ENCODE data around the gene PTCH1. TPM values are rescaled to one million over a fixed set of nuclear protein-coding genes. Genes with fewer than 3 reads are reported as not detected.

The PTCH1 gene
- polyA plus RNA-seq, 2 of the 4 experiments (the other 2 are of a cell fraction): 1.9 to 4.8 TPM

GRCh38 chr9:95503369-95503768 lies 13.4 kb downstream of the PTCH1 start (continued):
- no peak for TF ChIP-seq POLR2AphosphoS2 (conservative IDR thresholded peaks at IDR 0.05; ENCODE audit: low read length)

GRCh38 chr9:95502248-95502647 lies 14.5 kb downstream of the PTCH1 start:
- ChIA-PET CTCF (interaction anchor here (1.1 to 1.3 kb wide), 3 partner anchors 10 to 237 kb away, joined by 3 to 5 read pairs (median 3); no protein-coding TSS in a partner anchor), POLR2A (no interaction called here)
- FAIRE-seq (no peak), DNase-seq (ENCODE audit: low read depth in 1 of 2, low spot score in 1 of 2) (no peak), ATAC-seq (no peak)
- 97% methylated on average over 3 of the region's 3 CpGs for WGBS (ENCODE audit: missing lambda C conversion rate)
- H3K4me1 ChIP-seq: peaks cover 26% of the 10 kb centered on the region
- H3K4me3 ChIP-seq: no peak overlapping the region
- H3K27ac ChIP-seq: no peak overlapping the region
- TF ChIP-seq TP53 (CRISPR knock-in tag; IDR thresholded peaks at IDR 0.05): no peak
- TF ChIP-seq, protein P1, sequence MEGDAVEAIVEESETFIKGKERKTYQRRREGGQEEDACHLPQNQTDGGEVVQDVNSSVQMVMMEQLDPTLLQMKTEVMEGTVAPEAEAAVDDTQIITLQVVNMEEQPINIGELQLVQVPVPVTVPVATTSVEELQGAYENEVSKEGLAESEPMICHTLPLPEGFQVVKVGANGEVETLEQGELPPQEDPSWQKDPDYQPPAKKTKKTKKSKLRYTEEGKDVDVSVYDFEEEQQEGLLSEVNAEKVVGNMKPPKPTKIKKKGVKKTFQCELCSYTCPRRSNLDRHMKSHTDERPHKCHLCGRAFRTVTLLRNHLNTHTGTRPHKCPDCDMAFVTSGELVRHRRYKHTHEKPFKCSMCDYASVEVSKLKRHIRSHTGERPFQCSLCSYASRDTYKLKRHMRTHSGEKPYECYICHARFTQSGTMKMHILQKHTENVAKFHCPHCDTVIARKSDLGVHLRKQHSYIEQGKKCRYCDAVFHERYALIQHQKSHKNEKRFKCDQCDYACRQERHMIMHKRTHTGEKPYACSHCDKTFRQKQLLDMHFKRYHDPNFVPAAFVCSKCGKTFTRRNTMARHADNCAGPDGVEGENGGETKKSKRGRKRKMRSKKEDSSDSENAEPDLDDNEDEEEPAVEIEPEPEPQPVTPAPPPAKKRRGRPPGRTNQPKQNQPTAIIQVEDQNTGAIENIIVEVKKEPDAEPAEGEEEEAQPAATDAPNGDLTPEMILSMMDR (IDR thresholded peaks at IDR 0.05): no peak
- TF ChIP-seq E2F6 (IDR thresholded peaks at IDR 0.05; ENCODE audit: borderline replicate concordance, low read depth): no peak
- no peak for TF ChIP-seq ZNF302 (CRISPR knock-in tag; IDR thresholded peaks at IDR 0.05)
- TF ChIP-seq MAFK (IDR thresholded peaks at IDR 0.05; ENCODE audit: partially characterized antibody): no peak
- no peak for TF ChIP-seq HDAC2 (IDR thresholded peaks at IDR 0.05)
- TF ChIP-seq EHF (CRISPR knock-in tag; IDR thresholded peaks at IDR 0.05): no peak
- no peaks in the 10 kb centered on the region for H3K9me3 ChIP-seq
- H3K4me2 ChIP-seq: no peak overlapping the region

- no peak overlapping the region for H3K4me2 ChIP-seq
- DNase-seq (ENCODE audit: low read depth in 1 of 2, low spot score in 1 of 2) (no peak), FAIRE-seq (no peak), ATAC-seq (no peak)
- CTCF ChIA-PET: interaction anchor here (0.9 to 1.8 kb wide), 2 partner anchors 10 to 718 kb away, joined by 3 to 5 read pairs; no protein-coding TSS in a partner anchor
- TF ChIP-seq HEYL (CRISPR knock-in tag; IDR thresholded peaks at IDR 0.05) (no peak), ZFP36 (IDR thresholded peaks at IDR 0.05; ENCODE audit: borderline replicate concordance, partially characterized antibody) (no peak), ZC3H11A (IDR thresholded peaks at IDR 0.05) (no peak), ZSCAN20 (CRISPR knock-in tag; IDR thresholded peaks at IDR 0.05) (no peak)
- TF ChIP-seq, protein P1 (IDR thresholded peaks at IDR 0.05): no peak
- TF ChIP-seq, protein P2, sequence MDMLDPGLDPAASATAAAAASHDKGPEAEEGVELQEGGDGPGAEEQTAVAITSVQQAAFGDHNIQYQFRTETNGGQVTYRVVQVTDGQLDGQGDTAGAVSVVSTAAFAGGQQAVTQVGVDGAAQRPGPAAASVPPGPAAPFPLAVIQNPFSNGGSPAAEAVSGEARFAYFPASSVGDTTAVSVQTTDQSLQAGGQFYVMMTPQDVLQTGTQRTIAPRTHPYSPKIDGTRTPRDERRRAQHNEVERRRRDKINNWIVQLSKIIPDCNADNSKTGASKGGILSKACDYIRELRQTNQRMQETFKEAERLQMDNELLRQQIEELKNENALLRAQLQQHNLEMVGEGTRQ (IDR thresholded peaks at IDR 0.05): no peak
- H3K27ac ChIP-seq: no peak overlapping the region
- POLR2A ChIA-PET: no interaction called here
- H3K4me1 ChIP-seq: peaks cover 19% of the 10 kb centered on the region
- H3K4me3 ChIP-seq: no peak overlapping the region
- WGBS (ENCODE audit: missing lambda C conversion rate): 81% methylated on average over 9 of the region's 9 CpGs
- no peaks in the 10 kb centered on the region for H3K9me3 ChIP-seq
Observed at GRCh38 chr9:95499847-95500246, 16.9 kb downstream of the PTCH1 start.

GRCh38 chr9:95499046-95499676 lies 17.6 kb downstream of the PTCH1 start:
- Histone ChIP-seq H3K27ac (no peak overlapping the region), H3K4me1 (peaks cover 12% of the 10 kb centered on the region), H3K4me2 (no peak overlapping the region), H3K9me3 (no peaks in the 10 kb centered on the region), H3K4me3 (no peak overlapping the region)
- ATAC-seq (no peak), DNase-seq (ENCODE audit: low read depth in 1 of 2, low spot score in 1 of 2) (no peak), FAIRE-seq (no peak)
- no peak for TF ChIP-seq POLR2A (IDR thresholded peaks at IDR 0.05; ENCODE audit: low read length)
- TF ChIP-seq RNF2 (IDR thresholded peaks at IDR 0.05; ENCODE audit: borderline replicate concordance, low read depth): no peak
- TF ChIP-seq, protein P3, sequence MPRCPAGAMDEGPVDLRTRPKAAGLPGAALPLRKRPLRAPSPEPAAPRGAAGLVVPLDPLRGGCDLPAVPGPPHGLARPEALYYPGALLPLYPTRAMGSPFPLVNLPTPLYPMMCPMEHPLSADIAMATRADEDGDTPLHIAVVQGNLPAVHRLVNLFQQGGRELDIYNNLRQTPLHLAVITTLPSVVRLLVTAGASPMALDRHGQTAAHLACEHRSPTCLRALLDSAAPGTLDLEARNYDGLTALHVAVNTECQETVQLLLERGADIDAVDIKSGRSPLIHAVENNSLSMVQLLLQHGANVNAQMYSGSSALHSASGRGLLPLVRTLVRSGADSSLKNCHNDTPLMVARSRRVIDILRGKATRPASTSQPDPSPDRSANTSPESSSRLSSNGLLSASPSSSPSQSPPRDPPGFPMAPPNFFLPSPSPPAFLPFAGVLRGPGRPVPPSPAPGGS (IDR thresholded peaks at IDR 0.05): no peak
- no peak for TF ChIP-seq ZC3H11A (IDR thresholded peaks at IDR 0.05)
- no peak for TF ChIP-seq MAFK (IDR thresholded peaks at IDR 0.05; ENCODE audit: partially characterized antibody)
- TF ChIP-seq EP300 (IDR thresholded peaks at IDR 0.05): no peak
- TF ChIP-seq SREBF2 (IDR thresholded peaks at IDR 0.05): no peak
- TF ChIP-seq FOXS1 (CRISPR knock-in tag; IDR thresholded peaks at IDR 0.05): no peak
- no peak for TF ChIP-seq KDM1A (IDR thresholded peaks at IDR 0.05; ENCODE audit: low read depth)
- TF ChIP-seq, protein P4, sequence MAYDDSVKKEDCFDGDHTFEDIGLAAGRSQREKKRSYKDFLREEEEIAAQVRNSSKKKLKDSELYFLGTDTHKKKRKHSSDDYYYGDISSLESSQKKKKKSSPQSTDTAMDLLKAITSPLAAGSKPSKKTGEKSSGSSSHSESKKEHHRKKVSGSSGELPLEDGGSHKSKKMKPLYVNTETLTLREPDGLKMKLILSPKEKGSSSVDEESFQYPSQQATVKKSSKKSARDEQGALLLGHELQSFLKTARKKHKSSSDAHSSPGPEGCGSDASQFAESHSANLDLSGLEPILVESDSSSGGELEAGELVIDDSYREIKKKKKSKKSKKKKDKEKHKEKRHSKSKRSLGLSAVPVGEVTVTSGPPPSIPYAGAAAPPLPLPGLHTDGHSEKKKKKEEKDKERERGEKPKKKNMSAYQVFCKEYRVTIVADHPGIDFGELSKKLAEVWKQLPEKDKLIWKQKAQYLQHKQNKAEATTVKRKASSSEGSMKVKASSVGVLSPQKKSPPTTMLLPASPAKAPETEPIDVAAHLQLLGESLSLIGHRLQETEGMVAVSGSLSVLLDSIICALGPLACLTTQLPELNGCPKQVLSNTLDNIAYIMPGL (CRISPR knock-in tag; IDR thresholded peaks at IDR 0.05; ENCODE audit: borderline replicate concordance): no peak
- WGBS (ENCODE audit: missing lambda C conversion rate): 93% methylated on average over 5 of the region's 6 CpGs
- ChIA-PET POLR2A (no interaction called here), CTCF (interaction anchor here (1.8 kb wide), 1 partner anchor 9 kb away, joined by 5 read pairs; no protein-coding TSS in a partner anchor)
